ENCODE measurements around the gene OLIG1.

GRCh38 chr21:33076600-33077329, 6.8 kb downstream of the OLIG1 start:
- no peak for TF ChIP-seq CTCF (IDR thresholded peaks at IDR 0.05)
- TF ChIP-seq EZH2 (IDR thresholded peaks at IDR 0.05), result no peak
